GM21360 (cell line): Measurements from ENCODE around the gene CUL4A.

Experiments
- ATAC-seq: cut with Tn5 transposase; IDR thresholded peaks from one replicate; pipeline ENCODE4 v1.9.1; 2021; ENCODE audit warnings: mild to moderate bottlenecking, moderate library complexity; ENCODE audit not compliant: unreplicated experiment

The CUL4A gene

DNA sequence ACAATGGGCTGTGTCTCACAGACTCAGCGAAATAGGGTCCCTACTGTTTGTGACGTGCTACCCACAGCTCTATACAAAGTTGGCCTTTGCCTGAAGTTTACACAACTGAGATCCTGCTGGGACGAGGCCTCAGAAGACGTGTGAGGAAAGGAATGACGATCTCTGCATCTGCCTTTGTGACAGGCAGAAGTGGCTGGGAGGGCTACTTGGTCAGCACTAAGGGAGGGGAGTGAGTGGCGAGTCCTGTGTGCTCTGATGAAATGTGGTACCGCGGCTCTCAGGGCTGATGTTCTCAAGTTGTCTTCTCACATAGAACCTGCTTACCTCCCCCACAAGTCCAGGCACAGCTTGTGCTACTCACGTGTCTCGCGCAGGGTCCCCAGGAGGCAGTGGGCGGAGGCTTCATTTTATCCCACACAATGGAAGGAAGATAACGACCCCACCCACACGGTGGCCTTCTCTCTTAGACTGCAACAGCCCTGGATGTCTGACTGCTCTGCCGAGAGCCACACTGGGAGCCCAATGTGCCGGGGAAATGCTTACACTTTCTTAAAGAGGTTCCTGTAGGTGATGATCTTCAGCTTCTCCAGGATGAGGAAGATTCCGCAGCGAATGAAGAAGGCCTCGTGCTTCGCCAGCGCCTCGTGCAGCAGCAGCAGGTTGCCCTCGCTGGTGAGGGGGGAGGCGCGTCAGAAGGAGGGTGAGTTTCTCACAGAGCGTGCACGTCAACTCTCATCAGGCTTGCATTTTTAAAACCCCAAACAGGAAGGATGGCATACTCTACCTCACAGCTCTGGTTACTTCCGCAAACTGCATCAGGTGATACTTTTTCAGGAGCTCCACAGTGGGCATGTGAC, 29.8 kb upstream of the CUL4A start:
- no peak for ATAC-seq

- no peak for ATAC-seq
Observed at GRCh38 chr13:113182046-113182445, 27.4 kb upstream of the CUL4A start.

DNA sequence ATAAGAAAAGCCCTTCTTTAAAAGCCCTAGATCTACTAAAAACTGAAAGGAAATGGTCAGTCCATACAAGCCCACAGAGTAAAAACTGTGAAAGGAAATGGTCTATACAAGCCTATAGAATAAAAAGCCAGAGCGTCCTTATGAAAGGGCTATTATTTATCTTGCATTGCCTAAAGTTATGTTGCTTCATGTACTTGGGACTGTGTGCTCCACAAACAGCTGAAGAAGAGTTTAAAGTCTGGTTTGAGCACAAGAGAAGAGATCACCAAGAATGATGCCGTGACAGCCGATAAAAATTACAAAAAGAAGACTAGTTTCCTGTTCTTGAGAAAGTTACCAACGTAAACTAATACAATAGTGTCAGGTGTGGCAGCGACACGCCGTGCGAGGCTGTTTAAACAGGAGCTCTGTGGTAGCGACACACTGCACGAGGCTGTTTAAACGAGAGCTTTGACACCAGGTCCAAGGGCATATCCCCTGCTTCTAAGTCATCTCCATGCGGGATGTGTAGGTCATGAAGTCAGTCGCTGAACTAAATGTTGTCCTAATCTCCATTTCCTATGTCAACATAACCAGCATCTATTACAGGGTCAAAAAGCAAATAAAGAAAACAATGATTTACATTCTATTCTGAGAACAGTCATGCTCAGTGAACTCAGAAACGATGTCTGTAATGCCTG, 25.8 kb upstream of the CUL4A start:
- no peak for ATAC-seq

DNA sequence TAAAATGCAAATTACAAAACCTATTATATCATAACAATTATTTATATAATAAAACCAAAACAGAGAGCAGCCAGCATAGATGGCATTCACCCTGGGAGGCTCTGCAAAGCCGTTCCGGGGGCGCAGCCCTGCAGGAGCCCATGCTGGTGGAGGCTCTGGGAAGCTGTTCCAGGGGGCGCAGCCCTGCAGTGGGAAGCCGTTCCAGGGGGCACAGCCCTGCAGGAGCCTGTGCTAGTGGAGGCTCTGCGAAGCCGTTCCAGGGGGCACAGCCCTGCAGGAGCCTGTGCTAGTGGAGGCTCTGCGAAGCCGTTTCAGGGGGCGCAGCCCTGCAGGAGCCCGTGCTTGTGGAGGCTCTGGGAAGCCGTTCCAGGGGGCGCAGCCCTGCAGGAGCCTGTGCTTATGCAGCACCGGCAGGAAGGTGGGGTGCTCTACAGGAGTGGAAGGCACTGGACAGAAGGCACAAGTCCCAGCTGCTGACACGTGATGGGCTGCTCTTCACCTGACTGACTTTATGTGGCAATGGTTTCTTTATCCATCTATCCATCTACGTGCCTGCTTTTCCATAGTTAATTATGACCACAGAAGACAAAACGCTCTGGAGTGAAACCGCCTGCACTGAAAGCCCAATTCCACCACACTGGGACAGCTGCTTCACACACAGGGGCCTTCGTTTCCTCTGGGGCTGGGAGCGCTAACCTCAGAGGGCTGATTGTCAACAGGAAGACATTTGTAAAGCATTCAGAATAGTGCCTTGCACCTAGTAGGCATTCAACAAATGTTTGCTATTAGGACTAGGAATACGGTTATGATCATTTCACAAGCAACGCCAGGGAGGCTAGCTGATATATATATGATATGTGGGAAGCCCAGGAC, 24.6 kb upstream of the CUL4A start:
- ATAC-seq, result no peak

GRCh38 chr13:113186061-113186900, 23.1 kb upstream of the CUL4A start:
- ATAC-seq, result no peak

- ATAC-seq, result no peak
Observed at GRCh38 chr13:113187263-113187669, 22.1 kb upstream of the CUL4A start.

GRCh38 chr13:113187883-113188665, 21.3 kb upstream of the CUL4A start:
- ATAC-seq, result no peak

GRCh38 chr13:113190181-113190580, 19.2 kb upstream of the CUL4A start:
- ATAC-seq, result no peak

GRCh38 chr13:113192279-113192678, 17.1 kb upstream of the CUL4A start:
- no peak for ATAC-seq

GRCh38 chr13:113192902-113193301, 16.5 kb upstream of the CUL4A start:
- ATAC-seq, result no peak

DNA sequence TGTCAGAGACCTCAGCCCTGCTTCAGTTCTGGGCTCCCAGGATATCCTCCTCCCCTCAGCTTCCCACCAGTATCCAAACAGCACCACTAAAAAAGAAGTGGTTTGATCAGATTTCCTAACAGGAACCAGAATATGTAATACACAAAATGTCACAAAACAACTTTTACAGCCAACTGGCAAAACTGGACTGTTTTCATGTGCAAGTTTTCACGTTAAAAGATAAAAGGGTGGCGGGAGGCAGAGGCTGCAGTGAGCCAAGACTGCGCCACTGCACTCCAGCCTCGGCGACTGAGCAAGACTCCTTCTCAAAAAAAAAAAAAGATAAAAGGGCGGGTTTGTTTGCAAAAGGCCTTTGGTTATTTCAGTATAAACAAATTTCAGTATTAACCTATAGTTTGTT, 14.1 kb upstream of the CUL4A start:
- no peak for ATAC-seq

DNA sequence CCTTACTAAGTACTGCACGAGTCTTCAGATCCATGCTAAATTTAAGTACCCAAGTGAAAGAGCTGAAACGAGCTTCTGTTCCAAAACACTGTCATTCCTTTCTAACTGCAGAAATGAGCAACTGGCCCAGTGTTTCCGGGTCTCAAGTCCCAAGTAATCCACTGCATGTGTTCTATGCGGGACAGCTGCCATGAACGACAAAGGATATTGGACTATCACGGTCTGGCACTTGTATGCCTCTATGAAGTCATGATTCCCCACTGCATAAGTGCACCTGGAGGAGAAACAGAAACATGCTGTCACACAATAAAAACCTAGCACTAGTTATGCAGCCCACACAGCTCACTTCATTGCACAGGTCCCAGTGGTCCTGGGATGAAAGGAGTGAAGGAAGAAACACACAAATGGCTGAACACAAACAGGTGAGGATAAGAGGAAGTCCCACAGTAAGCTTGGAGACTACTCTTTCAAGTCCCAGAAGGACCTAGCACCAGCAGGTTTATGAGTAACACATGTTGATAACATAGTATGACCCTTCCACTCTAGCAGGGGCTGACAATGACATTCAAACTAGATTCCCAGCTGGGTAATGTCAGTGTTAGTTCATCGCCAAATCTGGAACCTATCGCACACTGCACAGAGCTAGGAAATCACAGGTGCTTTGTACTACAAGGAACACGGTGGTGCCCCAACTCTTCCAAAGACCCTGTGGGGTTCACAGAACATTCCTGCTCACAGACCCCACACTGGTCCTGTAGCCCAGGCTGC, 12.3 kb upstream of the CUL4A start:
- ATAC-seq, result no peak

GRCh38 chr13:113201815-113202214, 7.6 kb upstream of the CUL4A start:
- no peak for ATAC-seq

- ATAC-seq, result no peak
Observed at GRCh38 chr13:113202912-113203311, 6.5 kb upstream of the CUL4A start.

DNA sequence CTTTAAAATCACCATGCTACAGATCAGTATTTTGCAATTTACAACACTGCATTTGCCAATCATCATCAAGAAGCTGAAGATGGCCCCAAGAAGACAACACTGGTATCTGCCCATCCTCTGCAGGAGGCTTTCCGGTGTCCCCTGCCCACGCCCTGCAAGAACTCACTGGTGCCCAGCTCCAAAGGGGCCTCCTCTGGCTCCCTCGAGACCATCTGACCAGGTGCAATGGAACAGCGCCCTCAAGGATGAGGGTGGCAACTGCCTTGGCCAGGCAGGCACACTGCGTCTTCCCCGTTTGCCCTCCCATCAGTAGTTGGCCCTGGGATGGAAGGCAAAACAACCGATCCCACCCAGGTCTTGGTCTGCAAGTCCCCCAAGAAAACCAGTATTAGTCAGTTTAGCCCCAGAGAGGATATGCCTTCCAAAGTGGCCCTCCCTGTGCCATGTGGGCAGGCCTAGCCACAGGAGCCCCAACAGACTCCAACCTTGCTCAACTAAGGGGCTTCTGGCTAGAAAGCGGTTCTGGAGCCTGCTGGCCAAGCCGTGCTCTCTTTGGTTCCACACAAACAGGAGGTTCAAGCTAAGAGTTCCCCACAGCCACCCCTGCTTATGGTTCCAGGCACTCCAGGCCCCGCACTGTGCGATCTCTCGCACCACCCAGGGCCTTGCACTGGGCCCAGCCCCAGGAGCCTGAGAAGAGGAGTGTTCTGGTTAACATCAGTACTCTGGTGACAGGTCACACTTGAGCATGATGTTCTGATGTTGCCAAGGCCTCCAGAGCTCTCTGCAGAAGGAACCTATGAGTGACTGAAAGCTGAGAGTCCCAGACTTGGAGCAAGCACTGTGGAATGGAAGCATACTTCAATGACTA, 5.7 kb upstream of the CUL4A start:
- no peak for ATAC-seq

GRCh38 chr13:113204378-113204734, 5.1 kb upstream of the CUL4A start:
- no peak for ATAC-seq

DNA sequence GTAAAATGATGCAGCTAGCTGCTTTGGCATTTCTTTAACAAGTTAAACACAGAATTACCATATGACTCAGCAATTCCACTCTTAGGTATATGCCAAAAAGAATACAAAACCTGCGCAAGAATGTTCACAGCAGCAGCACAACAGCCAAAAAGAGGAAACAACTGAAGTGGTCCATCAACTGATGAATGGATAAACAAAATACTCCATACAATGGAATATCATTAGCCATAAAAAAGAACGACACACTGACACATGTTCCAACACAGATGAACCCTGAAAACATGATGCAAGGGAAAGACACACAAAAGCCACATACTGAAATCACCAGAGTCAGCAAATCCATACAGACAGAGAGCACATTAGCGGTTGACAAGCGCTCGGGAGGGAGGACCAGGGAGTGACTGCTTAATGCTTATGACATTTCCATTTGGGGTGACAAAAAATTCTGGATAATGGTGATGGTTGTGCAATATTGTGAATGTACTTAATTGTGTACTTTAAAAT, 3.9 kb upstream of the CUL4A start:
- no peak for ATAC-seq

GRCh38 chr13:113207460-113207859, 2.0 kb upstream of the CUL4A start:
- ATAC-seq, result no peak
